Measurements from ENCODE around the gene USP1.

USP1 gene

GRCh38 chr1:62436466-62437272, at the start of gene USP1:
Gene USP1, plus strand, starts transcription at chr1:62437049. Its CDS starts 2,819 bp downstream, at chr1:62439868.
- Histone ChIP-seq H3K9ac (ENCODE audit: low read depth, low read length) (peak within 1 kb of the TSS; percentile 97), H3K4me1 (ENCODE audit: insufficient read depth, low read length) (peaks cover 8% of the 10 kb centered on the region; the same call in 1 of the 2 replicates), H3K4me3 (ENCODE audit: low read length) (peak within 1 kb of the TSS; percentile 98), H3K27me3 (ENCODE audit: insufficient read depth, low read length) (no peaks in the 10 kb centered on the region), H3K27ac (ENCODE audit: low read length) (peak within 1 kb of the TSS; percentile 93), H3K36me3 (ENCODE audit: insufficient read depth, low read depth, low read length) (peaks cover 20% of the 10 kb centered on the region), H3K9me3 (ENCODE audit: insufficient read depth, low read depth, low read length) (no peaks in the 10 kb centered on the region)

GRCh38 chr1:62389531-62389930, 47.3 kb upstream of the USP1 start:
- H3K27me3 ChIP-seq (ENCODE audit: insufficient read depth, low read length) = no peaks in the 10 kb centered on the region
- H3K36me3 ChIP-seq (ENCODE audit: insufficient read depth, low read depth, low read length) = no peaks in the 10 kb centered on the region
- H3K4me3 ChIP-seq (ENCODE audit: low read length) = no peak overlapping the region
- no peak overlapping the region for H3K27ac ChIP-seq (ENCODE audit: low read length)
- H3K9me3 ChIP-seq (ENCODE audit: insufficient read depth, low read depth, low read length) = no peaks in the 10 kb centered on the region
- H3K4me1 ChIP-seq (ENCODE audit: insufficient read depth, low read length) = peaks cover 4% of the 10 kb centered on the region; the same call in 1 of the 2 replicates
- H3K9ac ChIP-seq (ENCODE audit: low read depth, low read length) = no peak overlapping the region

GRCh38 chr1:62390071-62390470, 46.8 kb upstream of the USP1 start:
- H3K9ac ChIP-seq (ENCODE audit: low read depth, low read length) = no peak overlapping the region
- H3K27ac ChIP-seq (ENCODE audit: low read length) = no peak overlapping the region
- no peaks in the 10 kb centered on the region for H3K9me3 ChIP-seq (ENCODE audit: insufficient read depth, low read depth, low read length)
- no peaks in the 10 kb centered on the region for H3K27me3 ChIP-seq (ENCODE audit: insufficient read depth, low read length)
- H3K36me3 ChIP-seq (ENCODE audit: insufficient read depth, low read depth, low read length) = no peaks in the 10 kb centered on the region
- no peak overlapping the region for H3K4me3 ChIP-seq (ENCODE audit: low read length)
- peaks cover 4% of the 10 kb centered on the region; the same call in 1 of the 2 replicates for H3K4me1 ChIP-seq (ENCODE audit: insufficient read depth, low read length)

- H3K9ac ChIP-seq (ENCODE audit: low read depth, low read length) = no peak overlapping the region
- H3K27me3 ChIP-seq (ENCODE audit: insufficient read depth, low read length) = no peaks in the 10 kb centered on the region
- no peak overlapping the region for H3K27ac ChIP-seq (ENCODE audit: low read length)
- no peaks in the 10 kb centered on the region for H3K9me3 ChIP-seq (ENCODE audit: insufficient read depth, low read depth, low read length)
- H3K36me3 ChIP-seq (ENCODE audit: insufficient read depth, low read depth, low read length) = no peaks in the 10 kb centered on the region
- H3K4me3 ChIP-seq (ENCODE audit: low read length) = no peak overlapping the region
- H3K4me1 ChIP-seq (ENCODE audit: insufficient read depth, low read length) = no peaks in the 10 kb centered on the region; the same call in 1 of the 2 replicates
These were observed 45.4 kb upstream of the USP1 start for GRCh38 chr1:62391369-62391971.

- H3K9me3 ChIP-seq (ENCODE audit: insufficient read depth, low read depth, low read length) = no peaks in the 10 kb centered on the region
- H3K9ac ChIP-seq (ENCODE audit: low read depth, low read length) = no peak overlapping the region
- no peaks in the 10 kb centered on the region for H3K27me3 ChIP-seq (ENCODE audit: insufficient read depth, low read length)
- H3K4me3 ChIP-seq (ENCODE audit: low read length) = no peak overlapping the region
- H3K36me3 ChIP-seq (ENCODE audit: insufficient read depth, low read depth, low read length) = no peaks in the 10 kb centered on the region
- H3K27ac ChIP-seq (ENCODE audit: low read length) = no peak overlapping the region
- H3K4me1 ChIP-seq (ENCODE audit: insufficient read depth, low read length) = peaks cover 5% of the 10 kb centered on the region; the same call in 1 of the 2 replicates
These were observed 43.9 kb upstream of the USP1 start for GRCh38 chr1:62392951-62393350.

GRCh38 chr1:62394646-62395045, 42.2 kb upstream of the USP1 start:
- H3K9ac ChIP-seq (ENCODE audit: low read depth, low read length) = no peak overlapping the region
- H3K4me1 ChIP-seq (ENCODE audit: insufficient read depth, low read length) = peaks cover 5% of the 10 kb centered on the region; the same call in 1 of the 2 replicates
- H3K36me3 ChIP-seq (ENCODE audit: insufficient read depth, low read depth, low read length) = no peaks in the 10 kb centered on the region
- no peak overlapping the region for H3K4me3 ChIP-seq (ENCODE audit: low read length)
- no peak overlapping the region for H3K27ac ChIP-seq (ENCODE audit: low read length)
- H3K9me3 ChIP-seq (ENCODE audit: insufficient read depth, low read depth, low read length) = no peaks in the 10 kb centered on the region
- H3K27me3 ChIP-seq (ENCODE audit: insufficient read depth, low read length) = no peaks in the 10 kb centered on the region

- no peaks in the 10 kb centered on the region for H3K36me3 ChIP-seq (ENCODE audit: insufficient read depth, low read depth, low read length)
- H3K27ac ChIP-seq (ENCODE audit: low read length) = no peak overlapping the region
- no peak overlapping the region for H3K9ac ChIP-seq (ENCODE audit: low read depth, low read length)
- H3K4me3 ChIP-seq (ENCODE audit: low read length) = no peak overlapping the region
- no peaks in the 10 kb centered on the region for H3K27me3 ChIP-seq (ENCODE audit: insufficient read depth, low read length)
- no peaks in the 10 kb centered on the region for H3K9me3 ChIP-seq (ENCODE audit: insufficient read depth, low read depth, low read length)
- H3K4me1 ChIP-seq (ENCODE audit: insufficient read depth, low read length) = peaks cover 5% of the 10 kb centered on the region; the same call in 1 of the 2 replicates
These were observed 41.6 kb upstream of the USP1 start for GRCh38 chr1:62395291-62395690.

- Histone ChIP-seq H3K4me1 (ENCODE audit: insufficient read depth, low read length) (peaks cover 18% of the 10 kb centered on the region; the same call in 1 of the 2 replicates), H3K9me3 (ENCODE audit: insufficient read depth, low read depth, low read length) (no peaks in the 10 kb centered on the region), H3K4me3 (ENCODE audit: low read length) (no peak overlapping the region), H3K27ac (ENCODE audit: low read length) (no peak overlapping the region), H3K27me3 (ENCODE audit: insufficient read depth, low read length) (no peaks in the 10 kb centered on the region), H3K36me3 (ENCODE audit: insufficient read depth, low read depth, low read length) (no peaks in the 10 kb centered on the region), H3K9ac (ENCODE audit: low read depth, low read length) (no peak overlapping the region)
These were observed 40.0 kb upstream of the USP1 start for GRCh38 chr1:62396871-62397270.

GRCh38 chr1:62397301-62397700, 39.5 kb upstream of the USP1 start:
- H3K4me3 ChIP-seq (ENCODE audit: low read length) = no peak overlapping the region
- no peaks in the 10 kb centered on the region for H3K9me3 ChIP-seq (ENCODE audit: insufficient read depth, low read depth, low read length)
- H3K27me3 ChIP-seq (ENCODE audit: insufficient read depth, low read length) = no peaks in the 10 kb centered on the region
- no peaks in the 10 kb centered on the region for H3K36me3 ChIP-seq (ENCODE audit: insufficient read depth, low read depth, low read length)
- peaks cover 18% of the 10 kb centered on the region; the same call in 1 of the 2 replicates for H3K4me1 ChIP-seq (ENCODE audit: insufficient read depth, low read length)
- no peak overlapping the region for H3K9ac ChIP-seq (ENCODE audit: low read depth, low read length)
- no peak overlapping the region for H3K27ac ChIP-seq (ENCODE audit: low read length)

GRCh38 chr1:62398377-62398776, 38.5 kb upstream of the USP1 start:
- Histone ChIP-seq H3K27me3 (ENCODE audit: insufficient read depth, low read length) (0 out of 2 replicates have a peak, but pooled peaks cover 2% of the 10 kb centered on the region), H3K27ac (ENCODE audit: low read length) (no peak overlapping the region), H3K36me3 (ENCODE audit: insufficient read depth, low read depth, low read length) (no peaks in the 10 kb centered on the region), H3K9me3 (ENCODE audit: insufficient read depth, low read depth, low read length) (no peaks in the 10 kb centered on the region), H3K4me3 (ENCODE audit: low read length) (no peak overlapping the region), H3K9ac (ENCODE audit: low read depth, low read length) (no peak overlapping the region), H3K4me1 (ENCODE audit: insufficient read depth, low read length) (peaks cover 18% of the 10 kb centered on the region; the same call in 1 of the 2 replicates)

- Histone ChIP-seq H3K36me3 (ENCODE audit: insufficient read depth, low read depth, low read length) (no peaks in the 10 kb centered on the region), H3K27me3 (ENCODE audit: insufficient read depth, low read length) (0 out of 2 replicates have a peak, but pooled peaks cover 6% of the 10 kb centered on the region), H3K27ac (ENCODE audit: low read length) (no peak overlapping the region), H3K4me3 (ENCODE audit: low read length) (no peak overlapping the region), H3K9ac (ENCODE audit: low read depth, low read length) (no peak overlapping the region), H3K4me1 (ENCODE audit: insufficient read depth, low read length) (peaks cover 18% of the 10 kb centered on the region; the same call in 1 of the 2 replicates), H3K9me3 (ENCODE audit: insufficient read depth, low read depth, low read length) (no peaks in the 10 kb centered on the region)
These were observed 35.7 kb upstream of the USP1 start for GRCh38 chr1:62401034-62401760.
